Muscle layer of duodenum (tissue), 2 donors: ENCODE data around the gene ZNF385A.
"Not testable (repeated sequence)": the region's sequence is repeated elsewhere in the genome, so short reads cannot be mapped to it uniquely, and the experiment has no call there.

Experiments
- H3K27ac ChIP-seq: one replicate; pipeline ENCODE4 v1.7.0; 2013; ENCODE audit warnings: mild to moderate bottlenecking, low read length
- H3K27me3 ChIP-seq: one replicate; pipeline ENCODE4 v1.7.0; 2013; ENCODE audit warnings: low read depth, mild to moderate bottlenecking, control low read depth, low read length
- H3K36me3 ChIP-seq, 2 donors: one replicate each; pipeline ENCODE4 v1.7.0; 2013; ENCODE audit warnings: low read length in 2 of 2, control low read depth in 1 of 2, mild to moderate bottlenecking in 1 of 2; ENCODE audit not compliant: insufficient read depth in 2 of 2, control insufficient read depth in 1 of 2
- H3K4me1 ChIP-seq, 2 donors: one replicate each; pipeline ENCODE4 v1.7.0; 2013; ENCODE audit warnings: low read length in 2 of 2, mild to moderate bottlenecking in 2 of 2, control low read depth in 1 of 2, moderate library complexity in 1 of 2; ENCODE audit not compliant: insufficient read depth in 2 of 2, control insufficient read depth in 1 of 2
- H3K4me3 ChIP-seq, 2 donors: one replicate each; pipeline ENCODE4 v1.7.0; 2013; ENCODE audit warnings: low read length in 2 of 2, low read depth in 1 of 2, mild to moderate bottlenecking in 1 of 2
- H3K9me3 ChIP-seq, 2 donors: one replicate each; pipeline ENCODE4 v1.7.0; 2013; ENCODE audit warnings: low read length in 2 of 2, control low read depth in 1 of 2, mild to moderate bottlenecking in 1 of 2; ENCODE audit not compliant: control insufficient read depth in 1 of 2
- donor health status: healthy.

ZNF385A gene

GRCh38 chr12:54329759-54330158, 54.8 kb downstream of the ZNF385A start:
- Histone ChIP-seq H3K4me1 (peaks cover 18 to 54% of the 10 kb centered on the region in 2 donors), H3K36me3 (peaks cover 6 to 8% of the 10 kb centered on the region in 2 donors), H3K4me3 (no peak overlapping the region), H3K9me3 (no peaks in the 10 kb centered on the region), H3K27ac (no peak overlapping the region), H3K27me3 (no peaks in the 10 kb centered on the region)

- Histone ChIP-seq H3K9me3 (no peaks in the 10 kb centered on the region), H3K36me3 (peaks cover 6 to 8% of the 10 kb centered on the region in 2 donors), H3K4me1 (peaks cover 18 to 58% of the 10 kb centered on the region in 2 donors), H3K4me3 (no peak overlapping the region), H3K27ac (no peak overlapping the region), H3K27me3 (no peaks in the 10 kb centered on the region)
Measured at GRCh38 chr12:54328595-54329337, 55.8 kb downstream of the ZNF385A start.

- H3K36me3 ChIP-seq, H3K27me3 ChIP-seq, H3K9me3 ChIP-seq: not testable (repeated sequence)
- peak overlapping the region; percentile 89 to 94 for H3K4me3 ChIP-seq
- H3K4me1 ChIP-seq: peaks cover 13 to 42% of the 10 kb centered on the region in 2 donors
- peak overlapping the region; percentile 97 for H3K27ac ChIP-seq
Measured at GRCh38 chr12:54325442-54326109, 59.0 kb downstream of the ZNF385A start.

GRCh38 chr12:54324617-54325441, 59.7 kb downstream of the ZNF385A start, which contains the start of gene COPZ1:
TSS of gene COPZ1 (plus strand) at chr12:54325131. CDS start at chr12:54325164, 33 bp downstream.
- Histone ChIP-seq H3K9me3 (no peaks in the 10 kb centered on the region), H3K4me1 (peaks cover 10 to 35% of the 10 kb centered on the region in 2 donors), H3K27me3 (no peaks in the 10 kb centered on the region)

GRCh38 chr12:54321363-54321762, 63.2 kb downstream of the ZNF385A start:
- Histone ChIP-seq H3K4me3 (no peak overlapping the region), H3K27ac (no peak overlapping the region), H3K36me3 (no peaks in the 10 kb centered on the region), H3K27me3 (no peaks in the 10 kb centered on the region), H3K4me1 (peaks cover 2 to 12% of the 10 kb centered on the region in 2 donors), H3K9me3 (no peaks in the 10 kb centered on the region)

More at GRCh38 chr12:54324617-54325441, 59.7 kb downstream of the ZNF385A start, which contains the start of gene COPZ1:
- Histone ChIP-seq H3K4me3 (peak within 1 kb of the TSS; percentile 89 to 94), H3K27ac (peak within 1 kb of the TSS; percentile 97), H3K36me3 (peaks cover 6 to 8% of the 10 kb centered on the region in 2 donors)
